ENCODE results near the gene DPP3. TPM values are rescaled to one million over a fixed set of nuclear protein-coding genes. Genes with fewer than 3 reads are reported as not detected.
"Not testable (repeated sequence)": the region's sequence is repeated elsewhere in the genome, so short reads cannot be mapped to it uniquely, and the experiment has no call there.

DPP3 gene
- total RNA-seq (10 to 100 TPM; 29.8 to 41.0 TPM), polyA plus RNA-seq (10 to 100 TPM; 10.9 to 24.8 TPM)

GRCh38 chr11:66480117-66480938, at the start of gene DPP3:
Gene DPP3 (plus strand): TSS chr11:66480434. CDS start chr11:66482201, 1,767 bp downstream.
- no peaks in the 10 kb centered on the region for H3K27me3 ChIP-seq (ENCODE audit: control insufficient read depth in 4 of 4, insufficient read depth in 4 of 4, low read length in 3 of 4)
- H3K4me3 ChIP-seq (ENCODE audit: low read depth in 1 of 3, low read length in 3 of 3): peak within 1 kb of the TSS; percentile 70 to 88 (median 87)
- DNase-seq (ENCODE audit: low spot score): peak; percentile 96
- H3K9me3 ChIP-seq (ENCODE audit: control insufficient read depth in 4 of 4, low read length in 3 of 4): no peaks in the 10 kb centered on the region
- TF ChIP-seq ATF3 (IDR thresholded peaks at IDR 0.05) (no peak), RXRA (IDR thresholded peaks at IDR 0.05) (peak; percentile 51 to 80), FOXA1 (IDR thresholded peaks at IDR 0.05) (no peak), SP1 (IDR thresholded peaks at IDR 0.05) (peak; percentile 83), FOXA2 (IDR thresholded peaks at IDR 0.05) (no peak), TAF1 (conservative IDR thresholded peaks at IDR 0.05) (no peak), REST (IDR thresholded peaks at IDR 0.05) (peak; percentile 60), HNF4A (conservative IDR thresholded peaks at IDR 0.05) (peak in 1 of 2 donors; percentile 28), CTCF (IDR thresholded peaks at IDR 0.05; ENCODE audit: low read depth, low read length, missing input control) (no peak), GABPA (IDR thresholded peaks at IDR 0.05 in 1 of 2, conservative IDR thresholded peaks at IDR 0.05 in 1 of 2) (peak; percentile 61 to 89), NR2F2 (IDR thresholded peaks at IDR 0.05) (no peak), MAX (IDR thresholded peaks at IDR 0.05) (peak; percentile 79), YY1 (IDR thresholded peaks at IDR 0.05) (peak; percentile 42)
- H3K9ac ChIP-seq (ENCODE audit: low read depth in 1 of 2, low read length in 2 of 2): peak within 1 kb of the TSS; percentile 76 to 81
- H3K4me1 ChIP-seq (ENCODE audit: control insufficient read depth in 4 of 4, insufficient read depth in 4 of 4, low read length in 3 of 4): peaks cover 2 to 16% (median 13%) of the 10 kb centered on the region in 4 donors
- 1% methylated on average over 62 of the region's 62 CpGs for WGBS
- H3K27ac ChIP-seq (ENCODE audit: low read depth in 1 of 2, low read length in 2 of 2): peak within 1 kb of the TSS; percentile 78 to 87
- H3K36me3 ChIP-seq (ENCODE audit: control insufficient read depth in 4 of 4, insufficient read depth in 3 of 4, low read depth in 1 of 4, low read length in 3 of 4): peaks cover 0 to 10% (median 3%) of the 10 kb centered on the region in 4 donors

GRCh38 chr11:66431287-66431686, 48.9 kb upstream of the DPP3 start:
- peaks cover 3 to 18% (median 6%) of the 10 kb centered on the region in 4 donors for H3K36me3 ChIP-seq (ENCODE audit: control insufficient read depth in 4 of 4, insufficient read depth in 3 of 4, low read depth in 1 of 4, low read length in 3 of 4)
- not testable (repeated sequence) for H3K27ac ChIP-seq (ENCODE audit: low read depth in 1 of 2, low read length in 2 of 2); H3K9ac ChIP-seq (ENCODE audit: low read depth in 1 of 2, low read length in 2 of 2); H3K4me3 ChIP-seq (ENCODE audit: low read depth in 1 of 3, low read length in 3 of 3); H3K27me3 ChIP-seq (ENCODE audit: control insufficient read depth in 4 of 4, insufficient read depth in 4 of 4, low read length in 3 of 4); DNase-seq (ENCODE audit: low spot score); H3K4me1 ChIP-seq (ENCODE audit: control insufficient read depth in 4 of 4, insufficient read depth in 4 of 4, low read length in 3 of 4); H3K9me3 ChIP-seq (ENCODE audit: control insufficient read depth in 4 of 4, low read length in 3 of 4)

GRCh38 chr11:66431871-66432329, 48.3 kb upstream of the DPP3 start:
- not testable (repeated sequence) for DNase-seq (ENCODE audit: low spot score); H3K4me1 ChIP-seq (ENCODE audit: control insufficient read depth in 4 of 4, insufficient read depth in 4 of 4, low read length in 3 of 4); H3K27me3 ChIP-seq (ENCODE audit: control insufficient read depth in 4 of 4, insufficient read depth in 4 of 4, low read length in 3 of 4); H3K9ac ChIP-seq (ENCODE audit: low read depth in 1 of 2, low read length in 2 of 2); H3K9me3 ChIP-seq (ENCODE audit: control insufficient read depth in 4 of 4, low read length in 3 of 4); H3K27ac ChIP-seq (ENCODE audit: low read depth in 1 of 2, low read length in 2 of 2); H3K4me3 ChIP-seq (ENCODE audit: low read depth in 1 of 3, low read length in 3 of 3)
- peaks cover 3 to 22% (median 7%) of the 10 kb centered on the region in 4 donors for H3K36me3 ChIP-seq (ENCODE audit: control insufficient read depth in 4 of 4, insufficient read depth in 3 of 4, low read depth in 1 of 4, low read length in 3 of 4)
- 87% methylated on average over 8 of the region's 8 CpGs for WGBS
